ENCODE measurements around the gene IGFBP1.

DNA sequence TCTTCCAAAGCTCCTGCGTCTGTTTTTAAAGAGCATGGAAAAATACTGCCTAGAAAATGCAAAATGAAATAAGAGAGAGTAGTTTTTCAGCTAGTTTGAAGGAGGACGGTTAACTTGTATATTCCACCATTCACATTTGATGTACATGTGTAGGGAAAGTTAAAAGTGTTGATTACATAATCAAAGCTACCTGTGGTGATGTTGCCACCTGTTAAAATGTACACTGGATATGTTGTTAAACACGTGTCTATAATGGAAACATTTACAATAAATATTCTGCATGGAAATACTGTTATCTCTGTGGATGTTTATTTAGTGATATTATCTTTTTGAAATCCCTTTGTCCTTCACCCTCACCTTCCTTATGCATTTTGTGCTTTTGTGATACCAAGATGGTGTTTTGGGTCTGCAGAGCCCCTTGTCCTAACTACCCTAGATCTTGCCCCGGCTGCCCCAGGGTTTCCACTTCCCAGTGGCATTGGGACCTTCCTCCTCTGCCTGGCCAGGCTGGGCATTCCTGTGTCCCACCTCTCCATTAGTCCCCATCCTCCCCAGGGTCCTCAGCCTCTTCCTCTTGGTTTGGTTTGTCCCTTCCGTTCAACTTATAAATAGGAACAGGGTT is 5.2 kb downstream of the IGFBP1 start:
- TF ChIP-seq CTCF (IDR thresholded peaks at IDR 0.05; ENCODE audit: insufficient read depth, low read length), result no peak
- TF ChIP-seq GABPA (IDR thresholded peaks at IDR 0.05; ENCODE audit: low read depth), result no peak
